CD1c-positive myeloid dendritic cell (primary cell): ENCODE results near the gene RBM8A.

ENCODE experiments used
- DNase-seq: peaks from one replicate; pipeline ENCODE4 v3.0.0-alpha.2; 2016; ENCODE audit errors: extremely low spot score

RBM8A gene

DNA sequence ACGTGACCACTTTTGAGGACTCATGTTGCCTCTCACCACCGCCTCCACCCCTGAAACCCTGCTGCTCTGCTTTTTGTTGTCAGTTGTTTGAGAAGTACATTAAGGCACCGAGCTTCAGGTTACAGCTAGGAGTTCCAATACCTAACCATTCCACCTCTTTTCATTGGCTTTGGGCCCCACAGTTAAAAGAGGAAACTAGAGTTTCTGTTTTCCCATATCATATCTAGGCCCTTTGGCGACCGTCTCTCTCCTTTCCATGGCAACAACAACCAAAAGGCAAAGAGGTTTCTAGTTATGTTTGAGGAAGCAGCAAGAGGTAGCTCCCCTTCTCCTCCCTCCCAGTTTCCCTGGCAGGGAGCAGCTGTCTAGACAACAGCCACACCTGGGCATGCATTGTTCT lies 47.5 kb downstream of the RBM8A start:
- no peak for DNase-seq

DNA sequence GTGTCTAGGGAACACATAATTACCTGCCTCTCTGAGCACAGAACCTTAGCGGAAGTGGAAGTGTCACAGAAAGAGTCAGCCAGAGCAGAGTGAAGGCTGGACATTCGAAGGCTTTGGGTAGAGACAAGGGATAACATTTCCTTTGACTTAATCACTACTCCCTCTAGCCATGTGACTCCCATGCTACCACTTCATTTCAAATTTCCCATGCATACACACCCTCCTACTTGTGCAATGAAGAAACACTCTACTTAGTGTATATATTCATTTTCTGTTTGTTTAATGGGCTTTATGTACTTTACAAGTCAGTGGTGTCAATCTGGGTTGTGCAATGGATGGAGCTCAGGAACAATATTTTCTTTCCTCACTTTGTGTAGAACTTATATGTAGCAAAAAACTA lies 48.6 kb downstream of the RBM8A start:
- DNase-seq = no peak

DNA sequence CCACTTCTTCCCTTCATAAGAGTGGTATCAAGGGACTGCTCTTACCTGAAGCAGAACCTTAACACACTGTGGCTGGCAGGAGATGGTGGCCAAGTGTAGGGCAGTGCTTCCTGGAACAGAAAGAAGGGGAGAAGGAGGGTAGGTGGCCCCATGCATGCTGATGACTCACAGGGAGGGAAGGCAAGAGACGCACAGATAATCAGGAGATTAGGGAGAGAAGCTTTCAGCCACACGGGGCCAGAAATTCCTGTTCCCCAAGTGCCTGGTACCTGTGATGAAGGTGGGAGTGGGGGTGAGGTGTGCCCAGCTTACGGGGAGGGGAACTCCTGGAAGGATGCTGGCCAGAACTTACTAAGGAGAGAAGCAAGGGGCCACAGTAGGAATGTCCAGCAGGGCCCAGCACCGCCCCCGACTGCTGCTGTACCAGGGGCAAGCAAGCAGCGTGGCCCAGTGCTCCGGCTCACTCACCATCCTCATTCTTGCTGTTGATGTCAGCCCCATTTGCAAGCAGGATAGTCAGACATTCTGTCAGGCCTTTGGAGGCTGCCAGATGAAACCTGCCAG lies 49.3 kb downstream of the RBM8A start:
- DNase-seq = no peak

DNA sequence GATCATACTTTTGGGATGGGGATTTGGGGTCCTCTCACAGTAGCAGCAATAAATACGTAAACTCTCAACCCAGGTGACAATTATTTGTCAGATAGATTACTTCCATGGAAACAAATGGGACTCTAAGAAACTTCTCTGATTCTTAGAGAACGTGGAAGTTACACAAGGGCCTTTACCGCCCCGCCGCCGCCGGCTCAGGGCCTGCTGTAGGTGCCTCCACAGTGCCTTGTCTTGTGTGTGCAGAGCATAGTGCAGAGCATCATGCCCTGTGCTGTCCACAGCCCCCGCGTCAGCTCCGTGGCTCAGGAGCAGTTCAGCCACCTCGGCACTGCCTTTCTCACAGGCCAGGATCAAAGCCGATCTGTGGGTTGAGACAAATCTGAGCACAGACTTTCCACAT lies 52.6 kb downstream of the RBM8A start:
- no peak for DNase-seq

DNA sequence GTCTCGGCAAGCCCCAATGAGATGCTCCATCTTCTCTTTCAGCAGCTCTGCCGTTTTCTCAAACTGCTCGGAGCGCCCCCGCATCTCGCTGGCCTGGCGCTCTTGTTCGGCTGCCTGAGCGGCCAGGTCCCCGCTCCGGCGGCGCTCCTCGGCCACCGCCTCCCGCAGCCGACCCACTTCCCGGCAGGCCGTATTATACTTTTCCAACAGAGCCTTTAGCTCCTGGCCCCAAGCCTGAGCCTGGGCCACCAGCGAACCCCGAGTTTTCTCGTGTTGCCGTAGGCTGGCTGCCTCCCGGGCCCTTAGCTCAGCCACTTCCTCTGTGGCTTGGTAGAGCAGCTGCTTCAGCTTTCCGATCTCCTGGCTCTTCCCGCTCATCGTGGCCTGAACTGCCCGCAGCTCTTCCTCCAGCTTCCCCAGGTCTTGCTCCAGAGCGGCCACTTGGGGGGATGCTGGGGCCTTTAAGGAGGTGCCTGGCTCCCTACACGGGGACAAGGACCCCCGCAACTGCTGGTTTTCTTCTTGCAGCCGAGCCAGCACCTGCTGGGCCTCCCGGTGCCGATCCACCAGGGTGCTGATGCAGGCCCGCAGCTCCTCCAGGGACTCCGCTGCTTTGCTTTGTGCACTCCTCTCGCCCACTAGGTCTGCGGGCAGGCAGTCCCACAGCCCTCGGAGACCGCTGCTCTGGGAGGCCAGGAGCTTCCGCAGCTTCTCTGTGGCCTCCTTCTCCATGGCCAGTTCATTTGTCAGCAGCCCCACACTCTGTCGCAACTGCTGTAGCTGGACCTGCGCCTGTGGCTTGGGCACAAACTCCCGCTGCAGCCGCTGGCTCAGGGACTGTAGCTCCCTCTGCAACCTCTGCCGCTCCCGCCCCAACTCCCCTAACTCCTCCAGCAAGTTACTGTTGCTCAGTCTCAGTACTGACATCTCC lies 55.0 kb downstream of the RBM8A start:
- DNase-seq = peak; percentile 63
